Endothelial cell of umbilical vein (primary cell): ENCODE results near the gene FGD6. TPM values are rescaled to one million over a fixed set of nuclear protein-coding genes. Genes with fewer than 3 reads are reported as not detected.

ENCODE experiments used
- BruUV-seq: library from RNA; stranded (reverse); fragments of 400-500 nt; replicated peaks from 2 replicates; lab custom pipeline; 2021; lab: Mats Ljungman, UMichigan
- CTCF ChIA-PET: fragments of 300-600, 350-600 bp; sonication (Branson Sonifier 250); formaldehyde crosslinking; loops from one replicate; lab custom pipeline; 2021; ENCODE audit warnings: antibody characterized with exemption, inconsistent platforms; lab: Charles Lee
- POLR2A ChIA-PET: fragments of 300-600, 350-600 bp; sonication (Branson Sonifier 250); formaldehyde crosslinking; loops from one replicate; lab custom pipeline; 2021; ENCODE audit warnings: antibody characterized with exemption, inconsistent platforms; lab: Charles Lee
- DNase-seq: peaks from one replicate; pipeline ENCODE4 v3.0.0-alpha.2; 2011; ENCODE audit warnings: low read depth, low spot score
- FAIRE-seq: peaks from 2 replicates; lab custom pipeline; 2011; peaks lifted over from hg19 to GRCh38; lab: Jason Lieb, UNC
- H2AFZ ChIP-seq: 2 replicates; pipeline ENCODE4 v1.6.0; 2012; ENCODE audit warnings: low read depth, low read length, control low read depth, inconsistent platforms
- H3K27ac ChIP-seq: 2 replicates; pipeline ENCODE4 v1.5.1; 2011; ENCODE audit warnings: low read depth, mild to moderate bottlenecking, control low read depth, low read length, moderate library complexity; ENCODE audit not compliant: insufficient read depth
- H3K27me3 ChIP-seq, 2 experiments: 2 replicates each; pipeline versions ENCODE4 v1.6.0 to v1.6.1; 2011; ENCODE audit warnings: low read length in 2 of 2, mixed read lengths in 1 of 2; ENCODE audit not compliant: control insufficient read depth in 2 of 2, insufficient read depth in 2 of 2
- H3K36me3 ChIP-seq, 2 experiments: 2 replicates in 1 of 2; 3 replicates in 1 of 2; pipeline ENCODE4 v1.5.1; 2011; ENCODE audit warnings: low read length in 2 of 2, mild to moderate bottlenecking in 1 of 2, moderate library complexity in 1 of 2; ENCODE audit not compliant: control insufficient read depth in 2 of 2, insufficient read depth in 2 of 2; ENCODE audit errors: extremely low read depth in 1 of 2
- H3K4me1 ChIP-seq: 3 replicates; pipeline ENCODE4 v1.5.1; 2011; ENCODE audit warnings: mild to moderate bottlenecking, low read length; ENCODE audit not compliant: control insufficient read depth, insufficient read depth; ENCODE audit errors: extremely low read depth
- H3K4me2 ChIP-seq: 2 replicates; pipeline ENCODE4 v1.6.1; 2011; ENCODE audit warnings: low read length, control low read depth, mixed read lengths; ENCODE audit not compliant: insufficient read depth
- H3K4me3 ChIP-seq, 3 experiments: fragments of 200-600 bp in 1 of 3; sonication (generic), shearing (Covaris generic) in 1 of 3; replicated peaks in 1 of 3; 2 replicates each; pipeline ENCODE4 v1.5.1; 2011 to 2016; ENCODE audit warnings: control low read depth in 3 of 3, low read length in 3 of 3, mild to moderate bottlenecking in 2 of 3, inconsistent platforms in 1 of 3, low read depth in 1 of 3, moderate library complexity in 1 of 3; ENCODE audit not compliant: insufficient read depth in 1 of 3
- H3K79me2 ChIP-seq: 2 replicates; pipeline ENCODE4 v1.6.0; 2012; ENCODE audit warnings: low read length, inconsistent platforms; ENCODE audit not compliant: control insufficient read depth, insufficient read depth
- H3K9ac ChIP-seq: replicated peaks from 2 replicates; pipeline ENCODE3; 2011; ENCODE audit warnings: low read length, control low read depth; ENCODE audit not compliant: insufficient read depth; ENCODE audit errors: extremely low read depth
- H3K9me1 ChIP-seq: replicated peaks from 3 replicates; pipeline ENCODE4 v1.6.0; 2011; ENCODE audit warnings: mild to moderate bottlenecking, low read length; ENCODE audit not compliant: control insufficient read depth, insufficient read depth; ENCODE audit errors: extremely low read depth
- H3K9me3 ChIP-seq: replicated peaks from 2 replicates; pipeline ENCODE4 v1.5.1; 2012; ENCODE audit warnings: low read length, inconsistent platforms; ENCODE audit not compliant: control insufficient read depth, insufficient read depth
- H4K20me1 ChIP-seq: replicated peaks from 2 replicates; pipeline ENCODE3; 2011; ENCODE audit warnings: mild to moderate bottlenecking, low read length; ENCODE audit not compliant: control insufficient read depth, insufficient read depth; ENCODE audit errors: extremely low read depth
- CTCF ChIP-seq, 2 donors: IDR thresholded peaks; 1 replicate in 1 of 2; 2 replicates in 1 of 2; pipeline ENCODE4 v1.5.1; 2011; ENCODE audit warnings: low read length in 2 of 2, mild to moderate bottlenecking in 2 of 2, moderate library complexity in 2 of 2, control low read depth in 1 of 2, inconsistent platforms in 1 of 2, low read depth in 1 of 2; ENCODE audit not compliant: insufficient read depth in 1 of 2; ENCODE audit errors: extremely low read depth in 1 of 2
- POLR2A ChIP-seq: IDR thresholded peaks from 2 replicates; pipeline ENCODE4 v1.6.1; 2012; ENCODE audit warnings: low read depth, mild to moderate bottlenecking, control low read depth, low read length
- dilution Hi-C: fragments of 300-500 bp; cut with MboI; formaldehyde crosslinking; loops from one replicate; pipeline ENCODE4 v1.15.0; 2019; ENCODE audit warnings: low sequenced_read_pairs; ENCODE audit not compliant: extremely low pct_ligation_motif_present
- intact Hi-C: fragments of 100-400 bp; cut with micrococcal nuclease; formaldehyde crosslinking; loops from one replicate; pipeline ENCODE4 v1.10.0; 2022
- polyA plus RNA-seq, 4 experiments: library from polyadenylated mRNA; depleted of rRNA in 3 of 4; stranded (reverse) in 3 of 4; unstranded in 1 of 4; fragments of >200 nt; gene quantifications; 2 replicates each; pipeline versions ENCODE4 v1.2.1 to v1.2.3, GENCODE V29; 2011 to 2012; ENCODE audit warnings: missing spikeins in 1 of 4
- total RNA-seq: library from RNA; stranded (reverse); gene quantifications from 2 replicates; pipeline ENCODE4 v1.2.3, GENCODE V29; 2021

Gene FGD6
- total and polyA plus RNA-seq, 2 donors (not counting 3 experiments of a cell fraction or from before 2014, with no cell fraction given) = 5.9 to 14.0 TPM

GRCh38 chr12:95218150-95219133 lies 1.2 kb upstream of the FGD6 start:
- DNase-seq = peak; percentile 81
- peak; percentile 28 for FAIRE-seq
- intact Hi-C loops = loop anchor here (1.0 to 10.0 kb wide), 6 partner anchors 44 to 672 kb away; partner anchors contain the start of gene METAP2

More at GRCh38 chr12:95218150-95219133, 1.2 kb upstream of the FGD6 start:
- ChIA-PET POLR2A (interaction anchor here (1.1 to 1.5 kb wide), 2 partner anchors 86 to 255 kb away, joined by 4 to 7 read pairs; partner anchors contain the start of gene METAP2), CTCF (interaction anchor here (0.6 to 5.9 kb wide), 17 partner anchors 30 to 356 kb away, joined by 3 to 91 read pairs (median 6); no protein-coding TSS in a partner anchor)
- no peaks in the 10 kb centered on the region for H3K9me1 ChIP-seq
- TF ChIP-seq POLR2A = peak; percentile 51
- TF ChIP-seq CTCF (IDR thresholded peaks at IDR 0.05; ENCODE audit: extremely low read depth in 1 of 2, insufficient read depth in 1 of 2, low read depth in 1 of 2, low read length in 2 of 2) = no peak
- peak overlapping the region; percentile 54 to 96 (median 81) for H3K4me3 ChIP-seq
- dilution Hi-C loops = loop anchor here (25.0 kb wide), 1 partner anchor 106 kb away; no protein-coding TSS in a partner anchor
- peak overlapping the region; percentile 99 for H3K4me2 ChIP-seq
- H3K79me2 ChIP-seq = peaks cover 80% of the 10 kb centered on the region
- peak overlapping the region; percentile 88 for H3K27ac ChIP-seq
- peak overlapping the region; percentile 28 for H2AFZ ChIP-seq
- peaks cover 4% of the 10 kb centered on the region for H4K20me1 ChIP-seq
- H3K27me3 ChIP-seq = no peaks in the 10 kb centered on the region
- peaks cover 28% of the 10 kb centered on the region for H3K4me1 ChIP-seq
- H3K36me3 ChIP-seq = no peaks in the 10 kb centered on the region
- peak overlapping the region; percentile 97 for H3K9ac ChIP-seq
- no peaks in the 10 kb centered on the region for H3K9me3 ChIP-seq
- TSS peak; percentile 49 for BruUV-seq
